Measurements from ENCODE around the gene CFAP45.

DNA sequence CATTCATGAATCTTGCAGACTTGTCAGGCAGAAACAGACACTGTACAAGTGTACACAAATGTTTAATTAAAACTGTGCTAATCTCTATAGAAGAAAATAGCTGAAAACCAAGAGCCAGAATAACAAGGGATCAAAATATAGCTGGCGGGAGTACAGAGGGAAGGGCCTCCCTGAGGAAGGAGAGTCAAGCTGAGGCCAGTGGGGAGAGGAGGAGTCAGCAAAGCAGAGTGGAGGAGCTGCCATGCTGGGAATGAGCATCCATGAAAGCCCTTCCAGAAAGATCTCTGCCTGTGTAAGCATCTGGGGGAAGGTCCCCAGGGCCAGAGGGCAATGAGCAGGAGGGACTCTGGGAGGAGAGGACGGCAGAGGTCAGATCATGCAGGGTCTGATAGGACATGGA lies 58.2 kb downstream of the CFAP45 start:
- TF ChIP-seq, protein P1, sequence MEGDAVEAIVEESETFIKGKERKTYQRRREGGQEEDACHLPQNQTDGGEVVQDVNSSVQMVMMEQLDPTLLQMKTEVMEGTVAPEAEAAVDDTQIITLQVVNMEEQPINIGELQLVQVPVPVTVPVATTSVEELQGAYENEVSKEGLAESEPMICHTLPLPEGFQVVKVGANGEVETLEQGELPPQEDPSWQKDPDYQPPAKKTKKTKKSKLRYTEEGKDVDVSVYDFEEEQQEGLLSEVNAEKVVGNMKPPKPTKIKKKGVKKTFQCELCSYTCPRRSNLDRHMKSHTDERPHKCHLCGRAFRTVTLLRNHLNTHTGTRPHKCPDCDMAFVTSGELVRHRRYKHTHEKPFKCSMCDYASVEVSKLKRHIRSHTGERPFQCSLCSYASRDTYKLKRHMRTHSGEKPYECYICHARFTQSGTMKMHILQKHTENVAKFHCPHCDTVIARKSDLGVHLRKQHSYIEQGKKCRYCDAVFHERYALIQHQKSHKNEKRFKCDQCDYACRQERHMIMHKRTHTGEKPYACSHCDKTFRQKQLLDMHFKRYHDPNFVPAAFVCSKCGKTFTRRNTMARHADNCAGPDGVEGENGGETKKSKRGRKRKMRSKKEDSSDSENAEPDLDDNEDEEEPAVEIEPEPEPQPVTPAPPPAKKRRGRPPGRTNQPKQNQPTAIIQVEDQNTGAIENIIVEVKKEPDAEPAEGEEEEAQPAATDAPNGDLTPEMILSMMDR (IDR thresholded peaks at IDR 0.05; ENCODE audit: low read depth, low read length, poor library complexity, severe bottlenecking): no peak
- no peak for TF ChIP-seq EZH2phosphoT487 (IDR thresholded peaks at IDR 0.05; ENCODE audit: borderline replicate concordance, low read length)

Measured in DOHH2 (cell line).